ENCODE measurements around the gene WAS.
"Not testable (repeated sequence)": the region's sequence is repeated elsewhere in the genome, so short reads cannot be mapped to it uniquely, and the experiment has no call there.

WAS gene

DNA sequence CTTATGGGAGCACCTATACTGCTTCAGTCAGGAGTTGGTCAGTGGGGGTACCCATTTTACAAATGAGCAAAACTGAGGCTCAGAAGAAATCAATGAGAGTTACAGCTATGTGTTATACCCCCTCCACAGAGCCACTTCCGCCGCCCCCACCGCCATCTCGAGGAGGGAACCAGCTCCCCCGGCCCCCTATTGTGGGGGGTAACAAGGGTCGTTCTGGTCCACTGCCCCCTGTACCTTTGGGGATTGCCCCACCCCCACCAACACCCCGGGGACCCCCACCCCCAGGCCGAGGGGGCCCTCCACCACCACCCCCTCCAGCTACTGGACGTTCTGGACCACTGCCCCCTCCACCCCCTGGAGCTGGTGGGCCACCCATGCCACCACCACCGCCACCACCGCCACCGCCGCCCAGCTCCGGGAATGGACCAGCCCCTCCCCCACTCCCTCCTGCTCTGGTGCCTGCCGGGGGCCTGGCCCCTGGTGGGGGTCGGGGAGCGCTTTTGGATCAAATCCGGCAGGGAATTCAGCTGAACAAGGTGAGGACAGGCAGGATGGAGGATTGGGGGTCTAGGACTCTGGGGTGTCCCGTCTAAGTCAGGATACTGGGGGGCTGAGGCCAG is 5.0 kb downstream of the WAS start:
- H3K4me3 ChIP-seq (ENCODE audit: low read length): no peak overlapping the region
- H3K36me3 ChIP-seq (ENCODE audit: insufficient read depth, low read length): no peaks in the 10 kb centered on the region

DNA sequence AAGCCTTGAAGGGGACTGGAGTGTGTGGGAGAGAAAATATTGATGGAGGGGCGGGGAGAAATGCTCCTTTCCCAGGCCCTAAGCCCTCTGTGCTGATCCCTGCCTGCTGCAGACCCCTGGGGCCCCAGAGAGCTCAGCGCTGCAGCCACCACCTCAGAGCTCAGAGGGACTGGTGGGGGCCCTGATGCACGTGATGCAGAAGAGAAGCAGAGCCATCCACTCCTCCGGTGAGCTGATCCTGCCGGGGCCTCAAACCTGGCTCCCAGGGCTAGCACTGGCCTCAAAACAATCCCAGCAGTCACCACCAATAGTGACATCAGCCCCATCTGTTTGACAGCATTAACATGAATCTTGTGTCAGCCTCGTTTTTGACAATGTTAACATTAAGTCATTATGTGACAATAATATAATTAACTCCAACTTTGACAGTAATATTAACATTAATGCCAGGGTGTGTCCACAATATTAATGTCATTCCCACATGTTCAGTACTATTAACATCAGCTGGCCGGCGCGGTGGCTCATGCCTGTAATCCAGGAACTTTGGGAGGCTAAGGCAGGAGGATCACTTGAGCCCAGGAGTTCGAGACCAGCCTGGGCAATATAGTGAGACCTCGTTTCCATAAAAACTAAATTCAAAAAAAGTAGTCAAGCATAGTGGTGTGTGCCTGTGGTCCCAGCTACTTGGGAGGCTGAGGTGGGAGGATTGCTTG is 5.8 kb downstream of the WAS start:
- no peak overlapping the region for H3K4me3 ChIP-seq (ENCODE audit: low read length)
- H3K36me3 ChIP-seq (ENCODE audit: insufficient read depth, low read length): no peaks in the 10 kb centered on the region
- H3K4me2 ChIP-seq (ENCODE audit: low read length): no peak overlapping the region
- no peak overlapping the region for H3K9ac ChIP-seq (ENCODE audit: low read depth, low read length)
- no peaks in the 10 kb centered on the region for H3K9me3 ChIP-seq (replicated peaks; ENCODE audit: low read length)
- H3K27me3 ChIP-seq (ENCODE audit: control insufficient read depth, insufficient read depth, low read length): peaks cover 15% of the 10 kb centered on the region
- H3K4me1 ChIP-seq (ENCODE audit: control insufficient read depth, insufficient read depth, low read length): no peaks in the 10 kb centered on the region

More for the DNA sequence above, 5.0 kb downstream of the WAS start:
- peaks cover 18% of the 10 kb centered on the region for H3K27me3 ChIP-seq (ENCODE audit: control insufficient read depth, insufficient read depth, low read length)
- H3K4me1 ChIP-seq (ENCODE audit: control insufficient read depth, insufficient read depth, low read length): no peaks in the 10 kb centered on the region
- H3K9me3 ChIP-seq (replicated peaks; ENCODE audit: low read length): no peaks in the 10 kb centered on the region
- H3K4me2 ChIP-seq (ENCODE audit: low read length): no peak overlapping the region
- H3K9ac ChIP-seq (ENCODE audit: low read depth, low read length): no peak overlapping the region

DNA sequence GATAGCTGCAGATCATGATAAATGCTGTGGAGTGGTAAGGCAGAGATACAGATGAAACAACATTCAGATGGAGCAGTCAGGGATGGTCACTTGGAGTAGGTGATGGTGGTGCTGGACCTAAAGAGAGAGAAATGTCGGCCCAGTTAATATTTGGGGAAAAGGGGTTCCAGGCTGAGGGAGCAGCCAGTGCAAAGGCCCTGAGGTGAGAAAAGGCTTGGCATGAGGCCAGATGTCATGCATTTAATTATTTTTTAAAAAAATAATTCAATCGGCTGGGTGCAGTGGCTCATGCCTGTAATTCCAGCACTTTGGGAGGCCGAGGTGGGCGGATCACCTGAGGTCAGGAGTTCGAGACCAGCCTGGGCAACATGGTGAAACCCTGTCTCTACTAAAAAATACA is 8.1 kb downstream of the WAS start:
- not testable (repeated sequence) for H3K4me3 ChIP-seq (ENCODE audit: low read length); H3K4me2 ChIP-seq (ENCODE audit: low read length); H3K27me3 ChIP-seq (ENCODE audit: control insufficient read depth, insufficient read depth, low read length); H3K9ac ChIP-seq (ENCODE audit: low read depth, low read length); H3K9me3 ChIP-seq (replicated peaks; ENCODE audit: low read length); H3K36me3 ChIP-seq (ENCODE audit: insufficient read depth, low read length)
- peaks cover 12% of the 10 kb centered on the region for H3K4me1 ChIP-seq (ENCODE audit: control insufficient read depth, insufficient read depth, low read length)

DNA sequence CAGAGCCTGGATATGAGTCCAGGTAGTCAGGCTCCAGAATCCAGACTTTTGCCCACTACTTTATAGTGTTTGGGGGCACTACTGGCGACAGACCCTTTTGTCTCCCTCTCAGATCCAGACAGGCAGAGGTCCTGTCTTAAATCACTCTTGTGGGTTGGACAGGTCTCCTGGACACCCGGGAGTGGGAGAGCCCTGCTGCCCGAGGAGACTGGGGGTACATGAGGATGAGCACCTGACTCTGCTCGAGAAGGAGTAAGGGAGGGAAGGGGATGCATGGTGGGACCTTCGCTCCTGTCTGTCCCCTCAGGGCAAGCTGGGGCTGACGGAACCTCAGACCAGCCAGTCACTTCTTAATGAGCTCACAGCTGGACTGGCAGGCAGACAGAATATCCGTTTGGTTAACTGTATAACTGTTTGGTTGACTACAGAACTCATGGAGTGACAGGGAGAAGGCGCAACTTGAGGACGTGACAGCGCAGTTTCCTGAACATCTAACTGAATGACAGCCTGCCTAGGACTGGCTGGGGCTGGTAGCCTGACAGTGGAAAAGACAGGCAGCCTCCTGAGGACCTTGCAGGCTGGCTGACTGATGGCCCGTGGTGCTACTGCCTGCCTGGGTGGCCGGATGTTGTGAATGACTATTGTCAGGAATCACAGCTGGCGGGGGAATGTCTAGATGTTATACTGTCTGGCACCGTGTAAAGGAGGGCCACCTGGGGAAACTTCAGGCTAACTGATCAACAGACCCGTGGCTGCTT is 11.4 kb downstream of the WAS start:
- no peaks in the 10 kb centered on the region for H3K9me3 ChIP-seq (replicated peaks; ENCODE audit: low read length)
- H3K4me1 ChIP-seq (ENCODE audit: control insufficient read depth, insufficient read depth, low read length): peaks cover 12% of the 10 kb centered on the region
- H3K36me3 ChIP-seq (ENCODE audit: insufficient read depth, low read length): no peaks in the 10 kb centered on the region
- H3K4me2 ChIP-seq (ENCODE audit: low read length): peak overlapping the region; percentile 97
- peak overlapping the region; percentile 84 for H3K4me3 ChIP-seq (ENCODE audit: low read length)
- no peak overlapping the region for H3K9ac ChIP-seq (ENCODE audit: low read depth, low read length)
- no peaks in the 10 kb centered on the region for H3K27me3 ChIP-seq (ENCODE audit: control insufficient read depth, insufficient read depth, low read length)

DNA sequence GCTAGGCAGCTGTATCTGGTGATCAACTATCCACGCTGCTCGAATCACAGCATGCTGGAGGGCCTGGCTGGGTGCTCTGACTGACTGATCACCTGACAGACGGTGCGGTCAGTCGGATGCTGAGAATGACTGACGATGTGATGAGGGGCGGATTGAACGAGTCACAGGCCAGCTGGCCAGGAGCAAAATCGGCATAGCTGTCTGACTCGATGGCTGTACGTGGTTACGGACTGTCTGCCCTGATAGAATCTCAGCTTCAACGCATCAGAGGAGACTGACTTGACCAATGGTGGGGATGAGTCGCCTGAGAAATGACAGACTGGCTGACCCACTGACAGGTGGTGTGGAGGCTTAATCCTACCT is 11.9 kb downstream of the WAS start:
- Histone ChIP-seq H3K9me3 (replicated peaks; ENCODE audit: low read length) (no peaks in the 10 kb centered on the region), H3K9ac (ENCODE audit: low read depth, low read length) (peak overlapping the region; percentile 86), H3K4me3 (ENCODE audit: low read length) (peak overlapping the region; percentile 84), H3K4me1 (ENCODE audit: control insufficient read depth, insufficient read depth, low read length) (peaks cover 12% of the 10 kb centered on the region), H3K36me3 (ENCODE audit: insufficient read depth, low read length) (no peaks in the 10 kb centered on the region), H3K27me3 (ENCODE audit: control insufficient read depth, insufficient read depth, low read length) (no peaks in the 10 kb centered on the region), H3K4me2 (ENCODE audit: low read length) (peak overlapping the region; percentile 97)

DNA sequence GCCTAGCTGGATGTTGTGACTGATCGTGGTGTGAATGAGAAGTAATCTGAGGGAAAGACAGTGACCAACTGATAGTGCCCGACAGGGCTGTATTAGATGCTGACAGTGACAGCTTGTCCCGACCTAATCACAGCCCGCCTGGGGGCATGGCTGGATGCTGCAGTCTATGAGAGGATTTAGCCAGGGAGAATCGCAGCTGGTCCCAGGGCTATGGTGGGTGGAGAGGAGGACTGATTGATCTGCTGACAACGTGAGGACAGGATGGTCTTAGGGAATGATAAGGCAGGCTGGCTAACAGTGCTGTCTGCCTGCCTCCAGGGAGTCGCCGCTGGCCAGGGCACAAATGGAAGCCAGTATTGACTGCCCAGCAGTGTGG is 12.3 kb downstream of the WAS start:
- Histone ChIP-seq H3K9me3 (replicated peaks; ENCODE audit: low read length) (no peaks in the 10 kb centered on the region), H3K4me1 (ENCODE audit: control insufficient read depth, insufficient read depth, low read length) (peaks cover 12% of the 10 kb centered on the region), H3K4me2 (ENCODE audit: low read length) (peak overlapping the region; percentile 97), H3K9ac (ENCODE audit: low read depth, low read length) (peak overlapping the region; percentile 86), H3K27me3 (ENCODE audit: control insufficient read depth, insufficient read depth, low read length) (no peaks in the 10 kb centered on the region), H3K4me3 (ENCODE audit: low read length) (peak overlapping the region; percentile 84), H3K36me3 (ENCODE audit: insufficient read depth, low read length) (no peaks in the 10 kb centered on the region)

DNA sequence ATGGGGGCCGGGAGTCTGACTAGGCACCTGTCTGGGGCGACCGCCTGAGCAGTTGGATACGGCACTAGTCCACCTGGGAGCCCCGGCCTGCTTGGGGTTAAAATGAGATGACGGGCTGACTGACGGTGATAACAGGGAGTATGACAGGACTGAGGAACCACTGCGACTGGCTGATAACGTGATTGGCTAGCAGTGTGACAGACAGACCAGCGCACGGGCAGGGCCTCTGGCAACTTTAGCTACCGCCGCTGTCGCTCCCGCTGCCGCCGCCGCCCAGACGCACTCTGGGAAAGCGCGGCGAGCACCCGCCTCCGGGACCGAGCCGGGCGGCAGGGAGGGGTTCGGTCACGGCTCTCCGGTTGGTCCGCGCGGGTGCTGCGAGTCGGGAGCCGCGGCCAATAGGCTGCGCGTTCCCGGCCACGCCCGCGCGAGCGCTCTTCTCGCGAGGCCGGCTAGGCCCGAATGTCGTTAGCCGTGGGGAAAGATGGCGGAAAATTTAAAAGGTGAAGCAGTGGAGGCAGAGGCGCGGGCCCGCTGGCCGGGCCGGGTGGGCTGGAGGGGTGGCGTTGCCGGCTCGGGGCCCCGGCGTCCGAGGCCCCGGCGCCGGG is 12.8 kb downstream of the WAS start, which contains the start of gene SUV39H1:
TSS of gene SUV39H1 (plus strand) at position 434 of the 608 bp plus-strand sequence. CDS start at position 485, 51 bp downstream.
- Histone ChIP-seq H3K4me2 (ENCODE audit: low read length) (peak within 1 kb of the TSS; percentile 97), H3K4me1 (ENCODE audit: control insufficient read depth, insufficient read depth, low read length) (peaks cover 12% of the 10 kb centered on the region), H3K27me3 (ENCODE audit: control insufficient read depth, insufficient read depth, low read length) (no peaks in the 10 kb centered on the region), H3K36me3 (ENCODE audit: insufficient read depth, low read length) (no peaks in the 10 kb centered on the region), H3K4me3 (ENCODE audit: low read length) (peak within 1 kb of the TSS; percentile 84), H3K9me3 (replicated peaks; ENCODE audit: low read length) (no peaks in the 10 kb centered on the region), H3K9ac (ENCODE audit: low read depth, low read length) (peak within 1 kb of the TSS; percentile 86)

DNA sequence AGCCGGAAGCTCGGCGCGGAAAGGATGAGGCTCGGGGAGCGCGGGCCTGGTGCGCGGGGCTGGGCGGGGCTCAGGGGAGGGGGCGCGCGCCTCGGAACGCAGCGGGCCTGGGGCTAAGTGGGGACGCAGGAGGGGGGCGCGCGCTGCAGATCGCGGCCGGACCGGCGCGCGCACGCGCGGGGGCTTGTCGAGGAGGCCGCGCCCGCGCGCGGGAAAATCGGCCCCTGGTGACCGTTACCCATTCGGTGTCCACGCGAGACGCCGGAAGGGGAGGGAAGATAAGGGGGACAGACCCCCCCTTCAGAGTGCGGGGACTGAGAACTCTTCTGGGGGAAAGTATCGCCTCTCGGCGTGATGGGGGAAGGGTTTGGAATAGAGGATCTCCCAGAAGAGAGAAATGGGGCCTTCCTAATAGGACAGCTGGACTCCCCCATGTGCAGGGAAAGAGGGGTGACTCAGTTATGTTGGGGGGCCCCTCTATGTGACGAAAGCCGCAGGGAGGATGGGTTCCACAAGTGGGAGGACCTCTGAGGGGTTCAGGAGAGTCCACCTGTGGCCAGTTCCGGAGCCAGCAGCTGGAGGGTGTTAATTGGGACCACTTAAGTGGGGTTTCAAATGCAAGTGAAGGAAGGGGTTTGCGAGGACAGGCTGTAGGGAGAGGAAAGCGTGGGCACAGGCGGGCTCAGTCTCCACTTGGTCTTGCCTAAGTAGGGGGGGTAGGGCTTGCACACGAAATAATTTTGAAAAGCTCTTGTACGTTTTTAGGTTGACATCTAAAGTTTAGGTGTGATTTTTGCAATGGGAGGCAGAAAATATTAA is 13.5 kb downstream of the WAS start:
- peak overlapping the region; percentile 84 for H3K4me3 ChIP-seq (ENCODE audit: low read length)
- H3K9ac ChIP-seq (ENCODE audit: low read depth, low read length): peak overlapping the region; percentile 86
- peaks cover under 1% of the 10 kb centered on the region for H3K36me3 ChIP-seq (ENCODE audit: insufficient read depth, low read length)
- H3K4me2 ChIP-seq (ENCODE audit: low read length): peak overlapping the region; percentile 91
- no peaks in the 10 kb centered on the region for H3K9me3 ChIP-seq (replicated peaks; ENCODE audit: low read length)
- peaks cover 12% of the 10 kb centered on the region for H3K4me1 ChIP-seq (ENCODE audit: control insufficient read depth, insufficient read depth, low read length)
- no peaks in the 10 kb centered on the region for H3K27me3 ChIP-seq (ENCODE audit: control insufficient read depth, insufficient read depth, low read length)

DNA sequence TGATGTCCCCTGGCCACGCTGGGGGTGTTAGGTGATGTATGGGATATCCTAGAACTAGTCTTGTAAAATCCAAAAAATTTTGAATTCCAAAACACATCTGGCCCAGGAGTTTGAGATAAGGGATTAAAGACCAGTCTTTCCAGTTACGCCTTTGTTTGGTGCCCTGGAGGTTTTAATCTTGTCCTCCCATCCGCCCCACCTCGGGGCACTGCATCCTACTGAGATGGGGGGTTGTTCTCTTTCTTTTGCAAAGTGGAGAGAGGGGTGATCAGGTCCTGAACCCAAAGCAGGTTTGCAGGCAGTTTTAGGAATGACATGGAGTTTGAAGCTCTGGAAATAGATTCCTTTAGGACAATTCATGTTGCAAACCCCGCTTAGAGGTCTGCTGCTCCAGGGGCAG is 14.7 kb downstream of the WAS start:
- Histone ChIP-seq H3K9me3 (replicated peaks; ENCODE audit: low read length) (no peaks in the 10 kb centered on the region), H3K4me2 (ENCODE audit: low read length) (no peak overlapping the region), H3K36me3 (ENCODE audit: insufficient read depth, low read length) (peaks cover 3% of the 10 kb centered on the region), H3K27me3 (ENCODE audit: control insufficient read depth, insufficient read depth, low read length) (no peaks in the 10 kb centered on the region), H3K4me3 (ENCODE audit: low read length) (no peak overlapping the region), H3K4me1 (ENCODE audit: control insufficient read depth, insufficient read depth, low read length) (peaks cover 12% of the 10 kb centered on the region), H3K9ac (ENCODE audit: low read depth, low read length) (no peak overlapping the region)

DNA sequence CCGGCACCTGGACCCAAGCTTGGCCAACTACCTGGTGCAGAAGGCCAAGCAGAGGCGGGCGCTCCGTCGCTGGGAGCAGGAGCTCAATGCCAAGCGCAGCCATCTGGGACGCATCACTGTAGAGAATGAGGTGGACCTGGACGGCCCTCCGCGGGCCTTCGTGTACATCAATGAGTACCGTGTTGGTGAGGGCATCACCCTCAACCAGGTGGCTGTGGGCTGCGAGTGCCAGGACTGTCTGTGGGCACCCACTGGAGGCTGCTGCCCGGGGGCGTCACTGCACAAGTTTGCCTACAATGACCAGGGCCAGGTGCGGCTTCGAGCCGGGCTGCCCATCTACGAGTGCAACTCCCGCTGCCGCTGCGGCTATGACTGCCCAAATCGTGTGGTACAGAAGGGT is 16.6 kb downstream of the WAS start:
- Histone ChIP-seq H3K4me1 (ENCODE audit: control insufficient read depth, insufficient read depth, low read length) (peaks cover 9% of the 10 kb centered on the region), H3K36me3 (ENCODE audit: insufficient read depth, low read length) (peaks cover 6% of the 10 kb centered on the region), H3K4me2 (ENCODE audit: low read length) (no peak overlapping the region), H3K27me3 (ENCODE audit: control insufficient read depth, insufficient read depth, low read length) (no peaks in the 10 kb centered on the region), H3K9ac (ENCODE audit: low read depth, low read length) (no peak overlapping the region), H3K4me3 (ENCODE audit: low read length) (no peak overlapping the region), H3K9me3 (replicated peaks; ENCODE audit: low read length) (no peaks in the 10 kb centered on the region)

All from skeletal muscle satellite cell (primary cell).